ENCODE data around the gene NHLRC2.

The NHLRC2 gene

DNA sequence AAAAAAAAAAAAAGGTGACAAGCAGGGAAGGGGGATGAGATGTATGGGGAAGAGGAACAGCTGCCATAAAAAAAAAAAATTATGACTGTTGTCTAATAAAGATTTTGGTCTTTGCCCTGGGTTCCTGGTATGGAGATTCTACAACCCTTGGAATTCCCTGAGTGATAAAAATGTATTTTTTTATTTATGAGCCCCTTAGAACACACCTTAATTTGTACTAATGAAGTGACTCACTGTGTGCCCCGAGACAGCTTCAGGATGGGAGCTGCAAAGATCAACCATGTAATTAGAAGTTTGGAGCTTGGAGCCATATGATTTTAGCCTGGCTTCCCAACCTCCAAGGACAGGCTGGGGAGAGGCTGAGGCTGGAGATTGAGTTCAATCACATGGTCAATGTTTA is 69.7 kb downstream of the NHLRC2 start:
- Histone ChIP-seq H3K9me3 (ENCODE audit: control insufficient read depth, insufficient read depth, low read length) (no peaks in the 10 kb centered on the region), H3K4me3 (ENCODE audit: low read depth, low read length) (no peak overlapping the region), H3K36me3 (ENCODE audit: control insufficient read depth, insufficient read depth, low read length) (no peaks in the 10 kb centered on the region), H3K27ac (ENCODE audit: low read depth, low read length) (no peak overlapping the region), H3K9ac (ENCODE audit: low read depth, low read length) (no peak overlapping the region), H3K4me1 (ENCODE audit: control insufficient read depth, insufficient read depth, low read length) (no peaks in the 10 kb centered on the region), H3K27me3 (ENCODE audit: control insufficient read depth, insufficient read depth, low read length) (no peaks in the 10 kb centered on the region)

DNA sequence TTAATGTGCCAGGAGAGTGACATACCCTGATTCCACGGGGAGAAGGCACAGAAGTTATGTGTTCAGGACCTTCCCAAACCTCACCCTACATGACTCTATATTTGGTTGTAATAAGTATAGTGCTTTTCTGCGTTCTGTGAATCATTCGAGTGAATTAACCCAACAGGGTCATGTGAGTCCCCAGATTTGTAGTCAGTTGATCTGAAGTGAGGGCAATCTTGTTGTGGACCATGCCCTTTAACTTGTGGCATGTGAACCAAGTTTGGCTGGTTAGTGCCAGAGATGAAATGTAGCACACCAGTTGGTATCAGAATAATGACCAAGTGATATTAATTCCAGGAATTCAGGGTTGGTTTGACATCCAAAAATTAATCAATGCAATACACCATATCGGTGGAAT is 70.2 kb downstream of the NHLRC2 start:
- H3K9me3 ChIP-seq (ENCODE audit: control insufficient read depth, insufficient read depth, low read length): no peaks in the 10 kb centered on the region
- no peaks in the 10 kb centered on the region for H3K4me1 ChIP-seq (ENCODE audit: control insufficient read depth, insufficient read depth, low read length)
- no peak overlapping the region for H3K4me3 ChIP-seq (ENCODE audit: low read depth, low read length)
- no peaks in the 10 kb centered on the region for H3K36me3 ChIP-seq (ENCODE audit: control insufficient read depth, insufficient read depth, low read length)
- no peak overlapping the region for H3K9ac ChIP-seq (ENCODE audit: low read depth, low read length)
- H3K27me3 ChIP-seq (ENCODE audit: control insufficient read depth, insufficient read depth, low read length): no peaks in the 10 kb centered on the region
- H3K27ac ChIP-seq (ENCODE audit: low read depth, low read length): no peak overlapping the region

DNA sequence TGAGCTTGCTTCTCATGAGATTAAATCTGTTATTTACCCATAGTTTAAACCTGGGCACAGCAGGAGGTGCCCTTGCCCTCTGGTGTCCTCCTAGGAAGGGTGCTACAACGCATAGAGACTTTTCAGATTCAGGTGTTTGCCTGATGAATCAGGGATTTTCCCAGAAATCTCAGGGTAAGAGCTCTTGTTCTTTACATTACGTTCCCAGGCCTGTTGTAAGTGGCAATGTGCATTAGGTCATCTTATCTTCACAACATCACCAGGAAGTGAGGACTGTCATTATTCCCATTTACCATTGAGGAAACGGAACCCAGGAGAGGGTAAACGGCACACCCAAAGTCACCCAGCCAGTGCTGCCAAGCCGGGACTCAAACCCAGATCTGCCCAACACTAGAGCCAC is 73.0 kb downstream of the NHLRC2 start:
- Histone ChIP-seq H3K4me3 (ENCODE audit: low read depth, low read length) (no peak overlapping the region), H3K36me3 (ENCODE audit: control insufficient read depth, insufficient read depth, low read length) (no peaks in the 10 kb centered on the region), H3K27me3 (ENCODE audit: control insufficient read depth, insufficient read depth, low read length) (no peaks in the 10 kb centered on the region), H3K9ac (ENCODE audit: low read depth, low read length) (no peak overlapping the region), H3K27ac (ENCODE audit: low read depth, low read length) (no peak overlapping the region), H3K9me3 (ENCODE audit: control insufficient read depth, insufficient read depth, low read length) (no peaks in the 10 kb centered on the region), H3K4me1 (ENCODE audit: control insufficient read depth, insufficient read depth, low read length) (no peaks in the 10 kb centered on the region)

GRCh38 chr10:113928830-113929229 is 74.4 kb downstream of the NHLRC2 start:
- H3K27ac ChIP-seq (ENCODE audit: low read depth, low read length): no peak overlapping the region
- H3K4me1 ChIP-seq (ENCODE audit: control insufficient read depth, insufficient read depth, low read length): no peaks in the 10 kb centered on the region
- H3K36me3 ChIP-seq (ENCODE audit: control insufficient read depth, insufficient read depth, low read length): no peaks in the 10 kb centered on the region
- no peak overlapping the region for H3K4me3 ChIP-seq (ENCODE audit: low read depth, low read length)
- no peaks in the 10 kb centered on the region for H3K27me3 ChIP-seq (ENCODE audit: control insufficient read depth, insufficient read depth, low read length)
- H3K9ac ChIP-seq (ENCODE audit: low read depth, low read length): no peak overlapping the region
- H3K9me3 ChIP-seq (ENCODE audit: control insufficient read depth, insufficient read depth, low read length): no peaks in the 10 kb centered on the region

- H3K4me1 ChIP-seq (ENCODE audit: control insufficient read depth, insufficient read depth, low read length): no peaks in the 10 kb centered on the region
- no peaks in the 10 kb centered on the region for H3K36me3 ChIP-seq (ENCODE audit: control insufficient read depth, insufficient read depth, low read length)
- H3K4me3 ChIP-seq (ENCODE audit: low read depth, low read length): no peak overlapping the region
- H3K27me3 ChIP-seq (ENCODE audit: control insufficient read depth, insufficient read depth, low read length): no peaks in the 10 kb centered on the region
- no peaks in the 10 kb centered on the region for H3K9me3 ChIP-seq (ENCODE audit: control insufficient read depth, insufficient read depth, low read length)
- no peak overlapping the region for H3K27ac ChIP-seq (ENCODE audit: low read depth, low read length)
- H3K9ac ChIP-seq (ENCODE audit: low read depth, low read length): no peak overlapping the region
Observed at GRCh38 chr10:113929522-113929921, 75.1 kb downstream of the NHLRC2 start.

GRCh38 chr10:113930482-113931057 is 76.1 kb downstream of the NHLRC2 start:
- no peak overlapping the region for H3K27ac ChIP-seq (ENCODE audit: low read depth, low read length)
- H3K9ac ChIP-seq (ENCODE audit: low read depth, low read length): no peak overlapping the region
- no peaks in the 10 kb centered on the region for H3K9me3 ChIP-seq (ENCODE audit: control insufficient read depth, insufficient read depth, low read length)
- no peak overlapping the region for H3K4me3 ChIP-seq (ENCODE audit: low read depth, low read length)
- H3K36me3 ChIP-seq (ENCODE audit: control insufficient read depth, insufficient read depth, low read length): no peaks in the 10 kb centered on the region
- no peaks in the 10 kb centered on the region for H3K27me3 ChIP-seq (ENCODE audit: control insufficient read depth, insufficient read depth, low read length)
- no peaks in the 10 kb centered on the region for H3K4me1 ChIP-seq (ENCODE audit: control insufficient read depth, insufficient read depth, low read length)

DNA sequence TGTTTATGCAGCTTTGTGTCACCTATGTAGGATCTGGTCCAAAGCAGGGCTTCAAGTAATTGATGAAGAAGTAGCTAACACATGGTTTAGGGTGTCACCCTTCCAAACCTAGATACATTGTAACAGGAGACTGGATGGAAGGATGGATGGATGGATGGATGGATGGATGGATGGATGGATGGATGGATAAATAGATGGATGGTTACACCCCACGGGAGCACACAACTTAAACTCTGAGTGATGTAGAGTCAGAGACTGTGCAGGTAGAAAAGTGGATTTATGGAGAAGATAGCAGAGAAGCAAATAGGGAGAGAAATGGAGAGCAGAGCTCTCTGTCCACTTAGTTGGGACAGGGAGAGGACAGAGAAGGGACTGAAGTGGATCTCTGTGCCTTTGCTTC is 78.4 kb downstream of the NHLRC2 start:
- H3K36me3 ChIP-seq (ENCODE audit: control insufficient read depth, insufficient read depth, low read length): no peaks in the 10 kb centered on the region
- no peaks in the 10 kb centered on the region for H3K27me3 ChIP-seq (ENCODE audit: control insufficient read depth, insufficient read depth, low read length)
- H3K27ac ChIP-seq (ENCODE audit: low read depth, low read length): no peak overlapping the region
- H3K9ac ChIP-seq (ENCODE audit: low read depth, low read length): no peak overlapping the region
- H3K9me3 ChIP-seq (ENCODE audit: control insufficient read depth, insufficient read depth, low read length): no peaks in the 10 kb centered on the region
- no peaks in the 10 kb centered on the region for H3K4me1 ChIP-seq (ENCODE audit: control insufficient read depth, insufficient read depth, low read length)
- no peak overlapping the region for H3K4me3 ChIP-seq (ENCODE audit: low read depth, low read length)

DNA sequence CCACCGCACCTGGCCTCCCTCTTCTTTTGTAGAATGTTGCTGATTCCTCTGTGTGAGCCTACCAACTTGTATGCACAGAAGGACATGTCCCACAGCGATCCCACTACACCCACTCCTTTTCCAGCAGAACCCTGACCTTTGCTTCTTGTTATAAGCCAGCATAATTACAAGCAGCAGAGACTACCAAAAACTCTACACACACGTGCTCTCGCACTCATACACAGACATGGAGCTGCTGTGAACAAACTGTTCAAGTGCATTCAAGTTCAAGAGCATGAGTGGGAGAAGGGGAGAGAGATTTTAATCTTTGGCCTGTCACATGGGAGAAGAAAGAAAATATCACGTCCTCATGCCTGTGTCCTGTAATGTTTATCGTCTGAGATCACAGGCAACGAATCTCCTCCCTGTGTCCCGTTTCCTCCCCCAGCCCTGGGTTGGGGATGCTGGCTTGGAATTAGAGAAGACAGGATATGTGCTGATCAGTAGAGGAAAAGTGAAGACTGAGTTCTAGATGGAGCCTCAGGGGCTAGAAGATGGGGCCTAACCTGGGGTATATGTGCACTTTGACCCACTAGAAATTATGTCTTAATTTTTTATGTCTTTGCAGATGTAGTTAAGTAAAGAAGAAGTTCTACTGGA is 79.6 kb downstream of the NHLRC2 start:
- Histone ChIP-seq H3K4me1 (ENCODE audit: control insufficient read depth, insufficient read depth, low read length) (no peaks in the 10 kb centered on the region), H3K27me3 (ENCODE audit: control insufficient read depth, insufficient read depth, low read length) (no peaks in the 10 kb centered on the region), H3K9me3 (ENCODE audit: control insufficient read depth, insufficient read depth, low read length) (no peaks in the 10 kb centered on the region), H3K9ac (ENCODE audit: low read depth, low read length) (no peak overlapping the region), H3K36me3 (ENCODE audit: control insufficient read depth, insufficient read depth, low read length) (no peaks in the 10 kb centered on the region), H3K4me3 (ENCODE audit: low read depth, low read length) (no peak overlapping the region), H3K27ac (ENCODE audit: low read depth, low read length) (no peak overlapping the region)

DNA sequence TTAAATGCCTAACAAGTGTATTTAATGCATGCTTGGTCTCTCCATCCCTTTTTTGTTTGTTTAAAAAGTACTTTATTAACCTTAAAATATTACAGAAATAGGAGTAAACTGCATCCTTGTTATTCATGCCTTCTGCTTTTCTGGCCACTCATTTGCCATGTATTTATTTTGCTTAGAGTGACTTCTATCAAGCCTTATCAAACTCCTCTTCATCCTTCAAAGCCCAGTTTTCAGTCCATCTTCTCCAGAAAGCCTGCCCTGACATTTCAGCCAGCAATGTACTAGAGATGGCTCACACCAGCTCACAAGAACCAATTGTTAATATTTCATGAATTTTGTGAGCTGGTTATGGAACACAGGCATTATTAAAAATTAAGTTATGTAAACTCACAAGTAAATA is 82.8 kb downstream of the NHLRC2 start:
- Histone ChIP-seq H3K9ac (ENCODE audit: low read depth, low read length) (no peak overlapping the region), H3K4me3 (ENCODE audit: low read depth, low read length) (no peak overlapping the region), H3K27me3 (ENCODE audit: control insufficient read depth, insufficient read depth, low read length) (no peaks in the 10 kb centered on the region), H3K9me3 (ENCODE audit: control insufficient read depth, insufficient read depth, low read length) (no peaks in the 10 kb centered on the region), H3K36me3 (ENCODE audit: control insufficient read depth, insufficient read depth, low read length) (no peaks in the 10 kb centered on the region), H3K4me1 (ENCODE audit: control insufficient read depth, insufficient read depth, low read length) (no peaks in the 10 kb centered on the region), H3K27ac (ENCODE audit: low read depth, low read length) (no peak overlapping the region)

GRCh38 chr10:113937756-113938155 is 83.3 kb downstream of the NHLRC2 start:
- no peak overlapping the region for H3K9ac ChIP-seq (ENCODE audit: low read depth, low read length)
- H3K36me3 ChIP-seq (ENCODE audit: control insufficient read depth, insufficient read depth, low read length): no peaks in the 10 kb centered on the region
- no peak overlapping the region for H3K27ac ChIP-seq (ENCODE audit: low read depth, low read length)
- H3K9me3 ChIP-seq (ENCODE audit: control insufficient read depth, insufficient read depth, low read length): no peaks in the 10 kb centered on the region
- H3K4me1 ChIP-seq (ENCODE audit: control insufficient read depth, insufficient read depth, low read length): no peaks in the 10 kb centered on the region
- H3K4me3 ChIP-seq (ENCODE audit: low read depth, low read length): no peak overlapping the region
- H3K27me3 ChIP-seq (ENCODE audit: control insufficient read depth, insufficient read depth, low read length): no peaks in the 10 kb centered on the region

DNA sequence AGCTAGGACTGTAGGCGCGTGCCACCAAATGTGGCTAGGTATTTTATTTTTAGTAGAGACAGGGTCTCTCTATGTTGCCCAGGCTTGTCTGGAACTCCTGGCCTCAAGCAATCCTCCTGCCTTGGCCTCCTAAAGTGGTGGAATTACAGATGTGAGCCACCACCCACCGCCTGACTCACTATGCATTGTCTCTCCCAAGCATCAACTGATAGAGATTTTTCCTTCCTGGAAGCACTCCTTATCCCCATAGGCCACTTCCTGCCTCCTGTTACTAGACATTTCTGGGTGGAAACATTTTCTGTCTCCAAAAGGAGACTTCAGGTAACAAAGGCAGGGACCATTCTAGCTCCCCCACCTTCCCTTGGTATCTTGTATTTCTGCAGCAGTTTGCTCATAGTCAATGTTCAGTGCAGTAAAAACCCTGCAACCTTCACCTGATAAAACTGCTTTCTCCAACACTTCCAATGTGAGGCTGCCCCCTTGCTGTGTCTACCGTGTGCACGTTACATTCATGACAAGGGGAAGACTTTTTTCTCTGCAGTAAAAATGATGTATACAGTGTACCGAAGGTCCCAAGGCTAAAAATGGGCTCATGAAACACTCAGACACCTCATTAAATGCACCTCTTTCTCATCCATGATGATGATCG is 84.9 kb downstream of the NHLRC2 start:
- Histone ChIP-seq H3K27ac (ENCODE audit: low read depth, low read length) (no peak overlapping the region), H3K4me3 (ENCODE audit: low read depth, low read length) (no peak overlapping the region), H3K4me1 (ENCODE audit: control insufficient read depth, insufficient read depth, low read length) (no peaks in the 10 kb centered on the region), H3K27me3 (ENCODE audit: control insufficient read depth, insufficient read depth, low read length) (no peaks in the 10 kb centered on the region), H3K9ac (ENCODE audit: low read depth, low read length) (no peak overlapping the region), H3K9me3 (ENCODE audit: control insufficient read depth, insufficient read depth, low read length) (no peaks in the 10 kb centered on the region), H3K36me3 (ENCODE audit: control insufficient read depth, insufficient read depth, low read length) (no peaks in the 10 kb centered on the region)
